GM12891 (cell line): Measurements from ENCODE around the gene WDCP.

ENCODE experiments used
- POLR2A ChIP-seq: IDR thresholded peaks from 2 replicates; pipeline ENCODE4 v1.6.1; 2011; ENCODE audit warnings: low read depth, low read length, control low read depth
- POLR2AphosphoS5 ChIP-seq: IDR thresholded peaks from 2 replicates; pipeline ENCODE4 v1.6.1; 2011; ENCODE audit warnings: low read depth, low read length, control low read depth
- TAF1 ChIP-seq: IDR thresholded peaks from 2 replicates; pipeline ENCODE4 v1.6.1; 2011; ENCODE audit warnings: low read depth, low read length, control low read depth

DNA sequence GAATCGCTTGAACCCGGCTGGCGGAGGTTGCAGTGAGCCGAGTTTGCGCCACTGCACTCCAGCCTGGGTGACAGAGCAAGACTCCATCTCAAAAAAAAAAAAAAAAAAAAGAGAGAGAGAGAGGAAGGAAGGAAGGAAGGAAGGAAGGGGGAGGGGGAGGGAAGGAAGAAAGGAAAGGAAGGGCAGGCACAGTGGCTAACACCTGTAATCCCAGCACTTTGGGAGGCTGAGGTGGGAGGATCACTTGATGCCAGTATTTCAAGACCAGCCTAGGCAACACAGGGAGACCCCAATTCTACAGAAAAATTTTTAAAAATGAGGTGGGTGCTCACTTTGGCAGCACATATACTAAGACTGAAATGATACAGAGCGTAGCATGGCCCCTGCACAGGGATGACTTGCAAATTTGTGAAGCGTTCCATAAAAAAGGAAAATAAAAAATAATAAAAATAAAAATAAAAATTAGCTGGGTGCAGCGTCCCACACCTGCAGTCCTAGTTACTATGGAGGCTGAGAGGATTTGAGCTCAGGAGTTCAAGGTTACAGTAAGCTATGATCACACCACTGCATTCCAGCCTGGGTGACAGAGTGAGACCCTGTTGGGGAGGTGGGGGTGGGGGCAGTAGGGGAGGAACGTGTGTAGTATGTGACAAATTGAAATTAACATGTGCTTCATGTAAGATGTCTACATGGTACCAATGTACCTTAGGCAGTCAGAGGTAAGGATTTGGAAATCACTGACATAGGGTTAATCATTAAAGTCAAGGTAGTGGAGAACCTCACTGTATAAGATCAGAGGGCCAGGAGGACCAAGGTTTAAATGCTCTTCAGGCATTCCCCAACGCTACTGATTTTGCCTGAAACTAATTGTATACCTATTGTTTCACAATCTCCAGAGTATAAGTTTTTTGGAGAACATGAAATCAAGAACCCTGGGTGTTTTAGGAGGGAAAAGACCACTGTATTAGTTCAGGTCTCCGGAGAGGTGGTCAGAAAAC lies 1.4 kb downstream of the WDCP start:
- TF ChIP-seq POLR2A: no peak
- no peak for TF ChIP-seq TAF1
- no peak for TF ChIP-seq POLR2AphosphoS5
